Liver (tissue), 3 donors: ENCODE measurements around the gene TRIM71.

Experiments used
- EGR1 ChIP-seq, 2 donors: IDR thresholded peaks; 2 replicates each; pipeline ENCODE4 v1.6.1; 2016 to 2018; ENCODE audit warnings: antibody characterized with exemption in 2 of 2, low read depth in 2 of 2
- FOXA1 ChIP-seq: IDR thresholded peaks from 2 replicates; pipeline ENCODE4 v1.6.1; 2016; ENCODE audit warnings: antibody characterized with exemption
- JUND ChIP-seq, 2 donors: IDR thresholded peaks; 2 replicates each; pipeline ENCODE4 v1.6.1; 2016; ENCODE audit warnings: antibody characterized with exemption in 2 of 2
- RAD21 ChIP-seq, 2 donors: IDR thresholded peaks; 2 replicates each; pipeline ENCODE4 v1.6.1; 2016; ENCODE audit warnings: antibody characterized with exemption in 2 of 2, mild to moderate bottlenecking in 2 of 2
- RXRA ChIP-seq, 2 donors: IDR thresholded peaks; 2 replicates each; pipeline ENCODE4 v1.6.1; 2017 to 2018; ENCODE audit warnings: antibody characterized with exemption in 2 of 2, mild to moderate bottlenecking in 1 of 2
- SP1 ChIP-seq: IDR thresholded peaks from 2 replicates; pipeline ENCODE4 v1.6.1; 2018; ENCODE audit warnings: antibody characterized with exemption, mild to moderate bottlenecking
- TAF1 ChIP-seq: conservative IDR thresholded peaks from 2 replicates; pipeline ENCODE4 v1.6.1; 2016; ENCODE audit warnings: antibody characterized with exemption, mild to moderate bottlenecking
- YY1 ChIP-seq: IDR thresholded peaks from 2 replicates; pipeline ENCODE4 v1.6.1; 2016; ENCODE audit warnings: antibody characterized with exemption, mild to moderate bottlenecking
- TF ChIP-seq, protein P1 (sequence below): IDR thresholded peaks from 2 replicates; pipeline ENCODE4 v1.6.1; 2016; ENCODE audit warnings: antibody characterized with exemption, mild to moderate bottlenecking
- TF ChIP-seq, protein P2 (sequence below): fragments of 150-350 bp; IDR thresholded peaks from 2 replicates; pipeline ENCODE4 v1.5.1; 2017; ENCODE audit warnings: improper control_type of control experiment, low read depth, low read length; ENCODE audit not compliant: missing input control
- TF ChIP-seq, protein P3 (sequence below): IDR thresholded peaks from 2 replicates; pipeline ENCODE4 v1.6.1; 2016; ENCODE audit warnings: antibody characterized with exemption
- TF ChIP-seq, protein P4 (sequence below): IDR thresholded peaks from 2 replicates; pipeline ENCODE4 v1.6.1; 2016; ENCODE audit warnings: antibody characterized with exemption
- TF ChIP-seq, protein P5 (sequence below): IDR thresholded peaks from 2 replicates; pipeline ENCODE4 v1.6.1; 2016; ENCODE audit warnings: antibody characterized with exemption
- donor health status: healthy.
- donor health status: healthy.

DNA sequence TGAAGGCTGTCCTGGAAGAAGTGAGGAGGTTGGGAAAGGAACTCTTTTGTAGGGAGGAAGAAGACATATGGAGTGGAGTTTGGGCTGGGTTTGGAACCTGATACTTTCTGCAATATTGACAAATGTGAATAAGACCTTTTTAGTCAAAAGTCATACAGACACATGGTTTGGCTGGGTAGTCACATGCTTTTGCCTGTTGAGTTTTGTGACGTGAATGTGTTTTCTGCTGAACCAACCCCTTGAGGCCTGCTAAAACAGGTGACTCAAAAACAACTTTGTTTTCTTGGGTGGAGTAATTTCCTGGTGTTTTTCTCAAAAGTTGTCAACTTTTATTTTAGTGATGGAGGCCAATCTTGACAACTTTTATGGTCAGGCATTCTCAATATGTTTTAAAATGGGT lies 94.2 kb downstream of the TRIM71 start:
- TF ChIP-seq SP1 (no peak), RXRA (IDR thresholded peaks at IDR 0.05) (no peak), JUND (IDR thresholded peaks at IDR 0.05) (no peak), RAD21 (IDR thresholded peaks at IDR 0.05) (no peak), TAF1 (no peak), YY1 (no peak), EGR1 (IDR thresholded peaks at IDR 0.05; ENCODE audit: low read depth in 2 of 2) (no peak), FOXA1 (no peak)
- TF ChIP-seq, protein P1, sequence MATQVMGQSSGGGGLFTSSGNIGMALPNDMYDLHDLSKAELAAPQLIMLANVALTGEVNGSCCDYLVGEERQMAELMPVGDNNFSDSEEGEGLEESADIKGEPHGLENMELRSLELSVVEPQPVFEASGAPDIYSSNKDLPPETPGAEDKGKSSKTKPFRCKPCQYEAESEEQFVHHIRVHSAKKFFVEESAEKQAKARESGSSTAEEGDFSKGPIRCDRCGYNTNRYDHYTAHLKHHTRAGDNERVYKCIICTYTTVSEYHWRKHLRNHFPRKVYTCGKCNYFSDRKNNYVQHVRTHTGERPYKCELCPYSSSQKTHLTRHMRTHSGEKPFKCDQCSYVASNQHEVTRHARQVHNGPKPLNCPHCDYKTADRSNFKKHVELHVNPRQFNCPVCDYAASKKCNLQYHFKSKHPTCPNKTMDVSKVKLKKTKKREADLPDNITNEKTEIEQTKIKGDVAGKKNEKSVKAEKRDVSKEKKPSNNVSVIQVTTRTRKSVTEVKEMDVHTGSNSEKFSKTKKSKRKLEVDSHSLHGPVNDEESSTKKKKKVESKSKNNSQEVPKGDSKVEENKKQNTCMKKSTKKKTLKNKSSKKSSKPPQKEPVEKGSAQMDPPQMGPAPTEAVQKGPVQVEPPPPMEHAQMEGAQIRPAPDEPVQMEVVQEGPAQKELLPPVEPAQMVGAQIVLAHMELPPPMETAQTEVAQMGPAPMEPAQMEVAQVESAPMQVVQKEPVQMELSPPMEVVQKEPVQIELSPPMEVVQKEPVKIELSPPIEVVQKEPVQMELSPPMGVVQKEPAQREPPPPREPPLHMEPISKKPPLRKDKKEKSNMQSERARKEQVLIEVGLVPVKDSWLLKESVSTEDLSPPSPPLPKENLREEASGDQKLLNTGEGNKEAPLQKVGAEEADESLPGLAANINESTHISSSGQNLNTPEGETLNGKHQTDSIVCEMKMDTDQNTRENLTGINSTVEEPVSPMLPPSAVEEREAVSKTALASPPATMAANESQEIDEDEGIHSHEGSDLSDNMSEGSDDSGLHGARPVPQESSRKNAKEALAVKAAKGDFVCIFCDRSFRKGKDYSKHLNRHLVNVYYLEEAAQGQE = no peak
- TF ChIP-seq, protein P2, sequence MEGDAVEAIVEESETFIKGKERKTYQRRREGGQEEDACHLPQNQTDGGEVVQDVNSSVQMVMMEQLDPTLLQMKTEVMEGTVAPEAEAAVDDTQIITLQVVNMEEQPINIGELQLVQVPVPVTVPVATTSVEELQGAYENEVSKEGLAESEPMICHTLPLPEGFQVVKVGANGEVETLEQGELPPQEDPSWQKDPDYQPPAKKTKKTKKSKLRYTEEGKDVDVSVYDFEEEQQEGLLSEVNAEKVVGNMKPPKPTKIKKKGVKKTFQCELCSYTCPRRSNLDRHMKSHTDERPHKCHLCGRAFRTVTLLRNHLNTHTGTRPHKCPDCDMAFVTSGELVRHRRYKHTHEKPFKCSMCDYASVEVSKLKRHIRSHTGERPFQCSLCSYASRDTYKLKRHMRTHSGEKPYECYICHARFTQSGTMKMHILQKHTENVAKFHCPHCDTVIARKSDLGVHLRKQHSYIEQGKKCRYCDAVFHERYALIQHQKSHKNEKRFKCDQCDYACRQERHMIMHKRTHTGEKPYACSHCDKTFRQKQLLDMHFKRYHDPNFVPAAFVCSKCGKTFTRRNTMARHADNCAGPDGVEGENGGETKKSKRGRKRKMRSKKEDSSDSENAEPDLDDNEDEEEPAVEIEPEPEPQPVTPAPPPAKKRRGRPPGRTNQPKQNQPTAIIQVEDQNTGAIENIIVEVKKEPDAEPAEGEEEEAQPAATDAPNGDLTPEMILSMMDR = no peak
- TF ChIP-seq, protein P3, sequence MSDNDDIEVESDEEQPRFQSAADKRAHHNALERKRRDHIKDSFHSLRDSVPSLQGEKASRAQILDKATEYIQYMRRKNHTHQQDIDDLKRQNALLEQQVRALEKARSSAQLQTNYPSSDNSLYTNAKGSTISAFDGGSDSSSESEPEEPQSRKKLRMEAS = no peak
- TF ChIP-seq, protein P4, sequence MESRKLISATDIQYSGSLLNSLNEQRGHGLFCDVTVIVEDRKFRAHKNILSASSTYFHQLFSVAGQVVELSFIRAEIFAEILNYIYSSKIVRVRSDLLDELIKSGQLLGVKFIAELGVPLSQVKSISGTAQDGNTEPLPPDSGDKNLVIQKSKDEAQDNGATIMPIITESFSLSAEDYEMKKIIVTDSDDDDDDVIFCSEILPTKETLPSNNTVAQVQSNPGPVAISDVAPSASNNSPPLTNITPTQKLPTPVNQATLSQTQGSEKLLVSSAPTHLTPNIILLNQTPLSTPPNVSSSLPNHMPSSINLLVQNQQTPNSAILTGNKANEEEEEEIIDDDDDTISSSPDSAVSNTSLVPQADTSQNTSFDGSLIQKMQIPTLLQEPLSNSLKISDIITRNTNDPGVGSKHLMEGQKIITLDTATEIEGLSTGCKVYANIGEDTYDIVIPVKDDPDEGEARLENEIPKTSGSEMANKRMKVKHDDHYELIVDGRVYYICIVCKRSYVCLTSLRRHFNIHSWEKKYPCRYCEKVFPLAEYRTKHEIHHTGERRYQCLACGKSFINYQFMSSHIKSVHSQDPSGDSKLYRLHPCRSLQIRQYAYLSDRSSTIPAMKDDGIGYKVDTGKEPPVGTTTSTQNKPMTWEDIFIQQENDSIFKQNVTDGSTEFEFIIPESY = no peak
- TF ChIP-seq, protein P5, sequence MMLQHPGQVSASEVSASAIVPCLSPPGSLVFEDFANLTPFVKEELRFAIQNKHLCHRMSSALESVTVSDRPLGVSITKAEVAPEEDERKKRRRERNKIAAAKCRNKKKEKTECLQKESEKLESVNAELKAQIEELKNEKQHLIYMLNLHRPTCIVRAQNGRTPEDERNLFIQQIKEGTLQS = no peak
